Ishikawa (cell line): ENCODE results near the gene DAG1.

Source experiments
- CEBPB ChIP-seq: IDR thresholded peaks from 2 replicates; pipeline ENCODE4 v1.6.1; 2012
- CREB1 ChIP-seq: IDR thresholded peaks from 2 replicates; pipeline ENCODE4 v1.6.1; 2012; ENCODE audit warnings: low read depth
- EGR1 ChIP-seq: IDR thresholded peaks from 2 replicates; pipeline ENCODE4 v1.6.1; 2012
- EP300 ChIP-seq: IDR thresholded peaks from 2 replicates; pipeline ENCODE4 v1.6.1; 2012; ENCODE audit warnings: borderline replicate concordance
- FOXM1 ChIP-seq: IDR thresholded peaks from 2 replicates; pipeline ENCODE4 v1.6.1; 2012; ENCODE audit warnings: low read depth, borderline replicate concordance
- NFIC ChIP-seq: IDR thresholded peaks from 2 replicates; pipeline ENCODE4 v1.6.1; 2012
- RAD21 ChIP-seq: IDR thresholded peaks from 2 replicates; pipeline ENCODE4 v1.6.1; 2012; ENCODE audit warnings: low read depth
- TAF1 ChIP-seq: IDR thresholded peaks from 2 replicates; pipeline ENCODE4 v1.6.1; 2012; ENCODE audit warnings: low read depth, mild to moderate bottlenecking
- TCF12 ChIP-seq: IDR thresholded peaks from 2 replicates; pipeline ENCODE4 v1.6.1; 2012; ENCODE audit warnings: low read depth
- TEAD4 ChIP-seq: IDR thresholded peaks from 2 replicates; pipeline ENCODE4 v1.6.1; 2012
- YY1 ChIP-seq: IDR thresholded peaks from 2 replicates; pipeline ENCODE4 v1.6.1; 2012; ENCODE audit warnings: low read depth
- ZBTB7A ChIP-seq: IDR thresholded peaks from 2 replicates; pipeline ENCODE4 v1.6.1; 2012; ENCODE audit warnings: low read depth
- TF ChIP-seq, protein P1 (sequence below): IDR thresholded peaks from 2 replicates; pipeline ENCODE4 v1.6.1; 2012
- TF ChIP-seq, protein P2 (sequence below): IDR thresholded peaks from 2 replicates; pipeline ENCODE4 v1.6.1; 2012
- TF ChIP-seq, protein P3 (sequence below): IDR thresholded peaks from 2 replicates; pipeline ENCODE4 v1.6.1; 2012; ENCODE audit warnings: low read depth, mild to moderate bottlenecking

DAG1 gene

DNA sequence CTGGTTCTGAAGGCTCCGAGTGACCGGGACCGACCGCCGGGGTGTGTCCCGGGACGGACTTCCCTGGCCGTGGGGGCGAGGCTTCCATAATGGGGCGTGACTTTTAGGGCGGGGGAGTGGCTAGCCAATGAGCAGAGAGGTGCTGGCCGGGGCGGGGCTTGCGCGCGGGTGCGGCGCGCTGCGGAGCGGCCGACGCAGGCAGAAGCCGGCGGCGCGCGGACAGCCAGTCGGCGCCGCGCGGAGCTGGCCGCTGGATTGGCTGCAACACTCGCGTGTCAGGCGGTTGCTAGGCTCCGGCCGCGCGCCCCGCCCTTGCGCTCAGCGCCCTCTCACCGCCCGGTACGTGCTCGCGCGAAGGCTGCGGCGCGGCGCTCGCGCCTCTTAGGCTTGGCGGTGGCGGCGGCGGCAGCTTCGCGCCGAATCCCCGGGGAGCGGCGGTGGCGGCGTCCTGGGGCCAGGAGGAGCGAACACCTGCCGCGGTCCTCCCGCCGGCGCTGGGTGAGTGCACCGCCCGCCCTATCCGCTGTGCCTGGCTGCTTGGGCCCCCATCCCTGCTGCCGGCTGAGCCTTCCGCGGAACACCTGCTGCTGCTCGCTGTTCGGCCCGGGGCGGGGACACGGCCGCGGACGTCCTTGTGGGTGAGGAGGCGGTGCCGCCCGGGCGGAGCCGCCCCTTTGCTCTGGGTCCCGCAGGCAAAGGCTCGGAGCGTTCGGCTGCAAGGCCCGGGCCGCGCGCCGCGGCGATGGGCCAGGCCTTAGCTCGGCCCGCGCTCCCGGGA, at the start of gene DAG1:
DAG1 (plus strand) TSS at position 332 of the 778 bp plus-strand sequence. CDS start 40,268 bp downstream, outside the sequence.
- TF ChIP-seq TAF1 (peak; percentile 65), EGR1 (peak; percentile 30; the same call in 1 of the 2 replicates), YY1 (peak; percentile 20)
- TF ChIP-seq, protein P1, sequence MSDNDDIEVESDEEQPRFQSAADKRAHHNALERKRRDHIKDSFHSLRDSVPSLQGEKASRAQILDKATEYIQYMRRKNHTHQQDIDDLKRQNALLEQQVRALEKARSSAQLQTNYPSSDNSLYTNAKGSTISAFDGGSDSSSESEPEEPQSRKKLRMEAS, result peak; percentile 74
- TF ChIP-seq, protein P2, sequence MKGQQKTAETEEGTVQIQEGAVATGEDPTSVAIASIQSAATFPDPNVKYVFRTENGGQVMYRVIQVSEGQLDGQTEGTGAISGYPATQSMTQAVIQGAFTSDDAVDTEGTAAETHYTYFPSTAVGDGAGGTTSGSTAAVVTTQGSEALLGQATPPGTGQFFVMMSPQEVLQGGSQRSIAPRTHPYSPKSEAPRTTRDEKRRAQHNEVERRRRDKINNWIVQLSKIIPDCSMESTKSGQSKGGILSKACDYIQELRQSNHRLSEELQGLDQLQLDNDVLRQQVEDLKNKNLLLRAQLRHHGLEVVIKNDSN, result no peak; the same call in 1 of the 2 replicates

DNA sequence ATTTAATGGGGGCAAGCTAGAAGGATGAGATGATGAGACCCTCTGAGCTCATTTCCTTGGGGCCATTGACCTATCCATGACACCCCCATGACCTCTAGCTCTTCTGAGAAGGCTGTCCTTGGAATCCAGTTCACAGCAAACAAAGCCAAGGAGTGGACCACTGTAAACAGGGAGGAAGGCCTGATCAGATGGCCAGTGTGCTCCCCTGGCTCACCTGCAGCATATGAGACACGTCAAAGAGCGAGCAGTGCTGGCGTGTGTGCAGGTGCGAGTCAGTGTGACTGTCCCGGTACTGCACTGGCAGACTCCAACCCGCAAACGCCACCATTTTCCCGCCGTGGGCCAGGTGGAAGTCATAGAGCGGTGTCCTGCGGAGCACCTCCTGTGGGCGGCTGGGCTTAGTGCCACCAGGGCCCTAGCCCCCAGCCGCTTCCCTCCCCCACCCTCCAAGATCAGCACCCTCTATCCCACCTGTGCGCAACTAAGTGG, 48.1 kb upstream of the DAG1 start:
- TF ChIP-seq YY1 (no peak), TEAD4 (no peak), TCF12 (no peak), ZBTB7A (no peak), RAD21 (no peak), EP300 (no peak), NFIC (no peak), TAF1 (no peak), FOXM1 (no peak), EGR1 (no peak), CREB1 (no peak), CEBPB (no peak)
- TF ChIP-seq, protein P2, result no peak
- TF ChIP-seq, protein P1, result no peak
- TF ChIP-seq, protein P3, sequence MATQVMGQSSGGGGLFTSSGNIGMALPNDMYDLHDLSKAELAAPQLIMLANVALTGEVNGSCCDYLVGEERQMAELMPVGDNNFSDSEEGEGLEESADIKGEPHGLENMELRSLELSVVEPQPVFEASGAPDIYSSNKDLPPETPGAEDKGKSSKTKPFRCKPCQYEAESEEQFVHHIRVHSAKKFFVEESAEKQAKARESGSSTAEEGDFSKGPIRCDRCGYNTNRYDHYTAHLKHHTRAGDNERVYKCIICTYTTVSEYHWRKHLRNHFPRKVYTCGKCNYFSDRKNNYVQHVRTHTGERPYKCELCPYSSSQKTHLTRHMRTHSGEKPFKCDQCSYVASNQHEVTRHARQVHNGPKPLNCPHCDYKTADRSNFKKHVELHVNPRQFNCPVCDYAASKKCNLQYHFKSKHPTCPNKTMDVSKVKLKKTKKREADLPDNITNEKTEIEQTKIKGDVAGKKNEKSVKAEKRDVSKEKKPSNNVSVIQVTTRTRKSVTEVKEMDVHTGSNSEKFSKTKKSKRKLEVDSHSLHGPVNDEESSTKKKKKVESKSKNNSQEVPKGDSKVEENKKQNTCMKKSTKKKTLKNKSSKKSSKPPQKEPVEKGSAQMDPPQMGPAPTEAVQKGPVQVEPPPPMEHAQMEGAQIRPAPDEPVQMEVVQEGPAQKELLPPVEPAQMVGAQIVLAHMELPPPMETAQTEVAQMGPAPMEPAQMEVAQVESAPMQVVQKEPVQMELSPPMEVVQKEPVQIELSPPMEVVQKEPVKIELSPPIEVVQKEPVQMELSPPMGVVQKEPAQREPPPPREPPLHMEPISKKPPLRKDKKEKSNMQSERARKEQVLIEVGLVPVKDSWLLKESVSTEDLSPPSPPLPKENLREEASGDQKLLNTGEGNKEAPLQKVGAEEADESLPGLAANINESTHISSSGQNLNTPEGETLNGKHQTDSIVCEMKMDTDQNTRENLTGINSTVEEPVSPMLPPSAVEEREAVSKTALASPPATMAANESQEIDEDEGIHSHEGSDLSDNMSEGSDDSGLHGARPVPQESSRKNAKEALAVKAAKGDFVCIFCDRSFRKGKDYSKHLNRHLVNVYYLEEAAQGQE, result no peak

DNA sequence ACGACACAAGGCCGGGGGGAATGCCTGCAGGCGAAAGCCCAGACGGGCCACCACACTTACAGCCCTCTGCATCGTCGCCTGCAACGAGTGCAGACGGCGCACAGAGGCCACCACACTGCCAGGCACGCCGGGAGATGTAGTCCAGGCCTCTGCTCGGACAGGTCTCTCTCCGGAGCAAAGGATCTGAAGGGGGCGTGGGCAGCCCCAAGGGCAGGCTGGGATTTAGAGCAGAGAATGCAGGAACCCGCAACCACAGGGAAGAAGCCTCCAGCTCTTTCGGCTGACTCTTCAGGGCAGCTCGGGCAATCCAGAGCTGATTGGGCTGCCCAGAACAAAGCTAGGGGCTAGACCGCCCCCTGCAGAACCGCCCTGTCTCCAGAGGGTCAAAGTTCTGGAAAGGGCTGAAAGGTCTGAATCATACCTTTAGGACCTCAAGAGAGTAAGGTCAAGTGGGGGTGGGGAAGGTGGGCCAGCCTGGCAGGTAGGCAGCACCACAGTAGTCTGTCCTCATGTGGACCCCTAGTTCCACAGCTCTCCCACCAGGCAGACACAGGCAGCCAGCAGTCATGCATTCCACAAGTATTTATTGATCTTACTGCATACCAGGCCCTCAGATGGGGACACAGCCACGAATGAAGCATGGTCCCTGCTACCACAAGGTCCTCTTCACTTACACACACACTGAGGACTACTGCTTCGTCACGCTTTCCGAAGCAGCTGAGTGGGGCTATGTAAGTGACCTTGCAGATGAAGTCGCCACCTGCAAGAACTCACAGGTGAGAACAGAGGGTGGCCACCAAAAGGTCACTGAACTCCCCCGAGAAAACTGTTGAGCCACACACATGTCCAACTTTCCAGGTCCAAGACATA, 47.5 kb upstream of the DAG1 start, which contains the start of gene AMT:
AMT (minus strand) TSS at position 95 of the 870 bp plus-strand sequence; CDS start at position 72, 23 bp downstream.
- TF ChIP-seq, protein P2, result no peak
- TF ChIP-seq EP300, result no peak
- no peak for TF ChIP-seq TEAD4
- TF ChIP-seq RAD21, result no peak
- no peak for TF ChIP-seq NFIC
- no peak for TF ChIP-seq ZBTB7A

DNA sequence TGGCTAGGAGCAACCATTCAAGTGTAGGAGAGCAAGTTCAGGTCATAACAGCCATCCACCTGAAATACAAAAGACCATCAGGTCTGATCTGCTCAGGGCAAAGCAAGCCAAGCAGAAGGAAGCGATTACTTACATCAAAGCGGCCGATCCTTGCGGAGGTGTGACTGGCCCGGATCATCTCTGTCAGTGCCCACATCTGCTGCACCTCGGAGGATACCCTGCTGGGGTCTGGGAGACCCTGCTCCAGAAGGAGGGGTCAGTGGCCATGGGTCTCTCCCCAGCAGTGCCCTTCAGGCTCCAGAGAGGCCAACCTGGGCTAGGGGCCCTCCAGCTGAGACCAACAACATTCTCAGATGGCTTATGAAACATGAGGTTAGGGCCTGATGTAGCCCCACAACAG, 45.3 kb upstream of the DAG1 start:
- TF ChIP-seq TEAD4 (no peak), FOXM1 (no peak), TAF1 (no peak)

DNA sequence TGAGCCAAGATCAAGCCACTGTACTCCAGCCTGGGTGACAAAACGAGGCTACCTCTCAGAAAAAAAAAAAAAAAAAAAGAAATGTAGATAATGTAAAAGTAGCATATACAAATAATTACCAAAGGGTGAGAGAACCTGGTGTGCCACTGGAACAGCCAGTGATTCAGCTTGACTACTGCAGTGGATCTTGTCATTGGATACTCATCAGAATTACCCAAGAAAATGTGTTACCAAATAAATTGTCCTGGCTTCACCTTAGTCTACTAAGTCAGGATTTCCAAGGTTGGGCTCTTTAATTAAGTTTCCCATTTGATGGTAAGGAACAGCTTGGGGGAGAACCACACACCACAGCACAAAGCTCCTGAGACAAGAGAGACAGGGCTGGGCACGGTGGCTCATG, 42.5 kb upstream of the DAG1 start:
- TF ChIP-seq, protein P2, result no peak
- TF ChIP-seq ZBTB7A, result no peak
- TF ChIP-seq, protein P1, result no peak
- no peak for TF ChIP-seq FOXM1
- TF ChIP-seq TAF1, result no peak
- TF ChIP-seq EP300, result no peak
- no peak for TF ChIP-seq CREB1
- no peak for TF ChIP-seq TCF12
- TF ChIP-seq NFIC, result no peak
- no peak for TF ChIP-seq RAD21
- TF ChIP-seq YY1, result no peak
- no peak for TF ChIP-seq TEAD4
- TF ChIP-seq CEBPB, result no peak
- no peak for TF ChIP-seq EGR1
- TF ChIP-seq, protein P3, result no peak
